Right atrium auricular region (tissue), 2 donors: Measurements from ENCODE around the gene SLC4A1. TPM values are rescaled to one million over a fixed set of nuclear protein-coding genes. Genes with fewer than 3 reads are reported as not detected.

Source experiments
- DNase-seq: peaks from one replicate; pipeline ENCODE4 v3.0.0-alpha.2; 2019; ENCODE audit warnings: low spot score
- H3K27ac ChIP-seq, 2 donors: fragments of 200-600 bp; sonication (generic); 1 replicate in 1 of 2; 2 replicates in 1 of 2; pipeline ENCODE4 v1.5.1; 2016 to 2019
- H3K27me3 ChIP-seq, 2 donors: fragments of 200-600 bp; sonication (generic); one replicate each; pipeline versions ENCODE4 v1.5.1 to v1.6.0; 2017 to 2019
- H3K36me3 ChIP-seq: fragments of 200-600 bp; sonication (generic); one replicate; pipeline ENCODE4 v1.5.1; 2016
- H3K4me1 ChIP-seq, 2 donors: fragments of 200-600 bp; sonication (generic); one replicate each; pipeline versions ENCODE4 v1.5.1 to v1.6.0; 2017 to 2019
- H3K4me3 ChIP-seq, 2 donors: fragments of 200-600 bp; sonication (generic); 1 replicate in 1 of 2; 2 replicates in 1 of 2; pipeline ENCODE4 v1.5.1; 2017 to 2019; ENCODE audit warnings: mild to moderate bottlenecking in 1 of 2, moderate library complexity in 1 of 2
- H3K9me3 ChIP-seq, 2 donors: fragments of 200-600 bp; sonication (generic); one replicate each; pipeline ENCODE4 v1.5.1; 2019
- total RNA-seq, 2 donors: library from RNA; depleted of rRNA; stranded (reverse); fragments of >200 nt; gene quantifications; one replicate each; pipeline ENCODE4 v1.1.0, GENCODE V29; 2016
- TF ChIP-seq, protein P1 (sequence below), 2 donors: fragments of 200-600 bp; sonication (generic); IDR thresholded peaks; one replicate each; pipeline ENCODE4 v1.5.1; 2019; ENCODE audit warnings: antibody characterized with exemption in 2 of 2

Gene SLC4A1
- total RNA-seq, 2 donors from 2014 or later = 0.47 to 1.1 TPM

DNA sequence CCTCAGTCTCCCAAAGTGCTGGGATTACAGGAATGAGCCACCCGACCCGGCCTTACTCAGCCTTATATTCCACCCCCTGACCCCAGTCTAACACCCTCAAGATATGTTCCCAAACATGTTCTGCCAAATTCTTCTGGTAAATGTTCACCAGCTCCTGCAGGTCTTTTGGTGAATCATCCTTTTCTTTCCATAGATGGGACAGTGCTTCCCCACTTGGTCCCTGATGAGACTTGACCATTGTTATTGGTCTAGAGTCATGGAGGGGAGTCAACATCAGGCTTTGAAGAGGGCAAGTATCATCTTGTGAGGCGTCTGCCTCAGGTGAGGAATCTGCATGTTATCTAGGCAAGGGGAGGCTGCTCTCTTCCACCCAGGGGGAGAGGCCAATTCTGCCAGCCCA is 30.0 kb upstream of the SLC4A1 start:
- no peaks in the 10 kb centered on the region for H3K9me3 ChIP-seq

GRCh38 chr17:44293509-44294226 is 25.7 kb upstream of the SLC4A1 start:
- H3K27me3 ChIP-seq = no peaks in the 10 kb centered on the region
- TF ChIP-seq, protein P1, sequence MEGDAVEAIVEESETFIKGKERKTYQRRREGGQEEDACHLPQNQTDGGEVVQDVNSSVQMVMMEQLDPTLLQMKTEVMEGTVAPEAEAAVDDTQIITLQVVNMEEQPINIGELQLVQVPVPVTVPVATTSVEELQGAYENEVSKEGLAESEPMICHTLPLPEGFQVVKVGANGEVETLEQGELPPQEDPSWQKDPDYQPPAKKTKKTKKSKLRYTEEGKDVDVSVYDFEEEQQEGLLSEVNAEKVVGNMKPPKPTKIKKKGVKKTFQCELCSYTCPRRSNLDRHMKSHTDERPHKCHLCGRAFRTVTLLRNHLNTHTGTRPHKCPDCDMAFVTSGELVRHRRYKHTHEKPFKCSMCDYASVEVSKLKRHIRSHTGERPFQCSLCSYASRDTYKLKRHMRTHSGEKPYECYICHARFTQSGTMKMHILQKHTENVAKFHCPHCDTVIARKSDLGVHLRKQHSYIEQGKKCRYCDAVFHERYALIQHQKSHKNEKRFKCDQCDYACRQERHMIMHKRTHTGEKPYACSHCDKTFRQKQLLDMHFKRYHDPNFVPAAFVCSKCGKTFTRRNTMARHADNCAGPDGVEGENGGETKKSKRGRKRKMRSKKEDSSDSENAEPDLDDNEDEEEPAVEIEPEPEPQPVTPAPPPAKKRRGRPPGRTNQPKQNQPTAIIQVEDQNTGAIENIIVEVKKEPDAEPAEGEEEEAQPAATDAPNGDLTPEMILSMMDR (IDR thresholded peaks at IDR 0.05) = no peak
- no peaks in the 10 kb centered on the region for H3K9me3 ChIP-seq
- H3K4me3 ChIP-seq = no peak overlapping the region
- H3K27ac ChIP-seq = no peak overlapping the region
- no peak for DNase-seq
- H3K36me3 ChIP-seq = no peaks in the 10 kb centered on the region
- H3K4me1 ChIP-seq = no peaks in the 10 kb centered on the region

More for the DNA sequence above, 30.0 kb upstream of the SLC4A1 start:
- TF ChIP-seq, protein P1 (IDR thresholded peaks at IDR 0.05) = no peak
- Histone ChIP-seq H3K4me1 (no peaks in the 10 kb centered on the region), H3K27ac (no peak overlapping the region), H3K36me3 (no peaks in the 10 kb centered on the region), H3K27me3 (no peaks in the 10 kb centered on the region), H3K4me3 (no peak overlapping the region)
- no peak for DNase-seq

DNA sequence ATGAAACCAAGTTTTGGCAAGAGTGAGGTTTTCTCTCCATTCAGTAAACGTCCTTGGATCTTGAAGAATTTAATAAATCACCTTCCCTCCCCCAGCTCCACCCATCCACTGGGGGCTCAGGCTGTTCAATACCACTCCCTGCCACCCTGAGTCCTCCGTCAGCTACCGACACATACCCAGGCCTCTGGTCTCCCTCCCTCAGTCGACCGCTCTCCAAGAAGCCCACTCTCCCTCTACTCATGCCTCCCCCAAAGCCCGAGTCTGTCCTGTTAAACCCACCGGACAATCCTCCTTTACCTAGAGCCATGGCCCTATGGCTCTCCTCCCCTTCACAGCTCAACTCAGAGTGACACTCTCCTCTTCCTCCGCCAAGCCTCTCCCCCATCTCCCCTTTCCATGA is 19.7 kb upstream of the SLC4A1 start:
- no peak overlapping the region for H3K4me3 ChIP-seq
- H3K27me3 ChIP-seq = no peaks in the 10 kb centered on the region
- H3K27ac ChIP-seq = no peak overlapping the region
- no peaks in the 10 kb centered on the region for H3K9me3 ChIP-seq
- H3K36me3 ChIP-seq = no peaks in the 10 kb centered on the region
- H3K4me1 ChIP-seq = no peaks in the 10 kb centered on the region
- TF ChIP-seq, protein P1 (IDR thresholded peaks at IDR 0.05) = no peak
- DNase-seq = no peak

DNA sequence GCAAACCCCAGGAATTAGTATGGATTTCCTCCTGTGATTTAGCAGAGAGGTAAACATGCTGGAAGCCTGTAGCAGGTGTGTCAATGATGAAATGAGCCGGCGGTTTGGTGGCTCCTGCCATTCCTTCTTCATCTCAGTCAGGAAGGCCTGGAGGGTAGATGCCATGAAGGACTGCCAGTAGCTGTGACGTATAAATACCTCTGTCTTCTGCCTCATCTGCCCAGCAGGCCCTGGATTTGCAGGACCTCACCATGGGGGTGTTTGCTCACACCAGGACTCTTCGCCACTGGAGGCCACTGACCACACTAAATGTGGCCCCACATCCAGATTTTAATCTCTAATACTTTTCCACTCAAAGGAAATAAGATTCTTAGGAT is 16.1 kb upstream of the SLC4A1 start:
- H3K4me1 ChIP-seq = peaks cover 0 to 16% of the 10 kb centered on the region in 2 donors
- DNase-seq = no peak
- TF ChIP-seq, protein P1 (IDR thresholded peaks at IDR 0.05) = no peak
- H3K27me3 ChIP-seq = no peaks in the 10 kb centered on the region
- no peak overlapping the region for H3K4me3 ChIP-seq
- H3K36me3 ChIP-seq = no peaks in the 10 kb centered on the region
- H3K27ac ChIP-seq = no peak overlapping the region
- no peaks in the 10 kb centered on the region for H3K9me3 ChIP-seq

- no peak overlapping the region for H3K4me3 ChIP-seq
- TF ChIP-seq, protein P1 (IDR thresholded peaks at IDR 0.05) = no peak
- no peaks in the 10 kb centered on the region for H3K27me3 ChIP-seq
- H3K36me3 ChIP-seq = no peaks in the 10 kb centered on the region
- no peaks in the 10 kb centered on the region for H3K9me3 ChIP-seq
- no peak overlapping the region for H3K27ac ChIP-seq
- DNase-seq = no peak
- peaks cover 0 to 18% of the 10 kb centered on the region in 2 donors for H3K4me1 ChIP-seq
Observed at GRCh38 chr17:44283344-44284023, 15.5 kb upstream of the SLC4A1 start.
